ENCODE measurements around the gene RANBP10. TPM values are rescaled to one million over a fixed set of nuclear protein-coding genes. Genes with fewer than 3 reads are reported as not detected.

Gene RANBP10
- total and polyA plus RNA-seq, 7 donors, result 4.2 to 15.5 (median 7.5) TPM

DNA sequence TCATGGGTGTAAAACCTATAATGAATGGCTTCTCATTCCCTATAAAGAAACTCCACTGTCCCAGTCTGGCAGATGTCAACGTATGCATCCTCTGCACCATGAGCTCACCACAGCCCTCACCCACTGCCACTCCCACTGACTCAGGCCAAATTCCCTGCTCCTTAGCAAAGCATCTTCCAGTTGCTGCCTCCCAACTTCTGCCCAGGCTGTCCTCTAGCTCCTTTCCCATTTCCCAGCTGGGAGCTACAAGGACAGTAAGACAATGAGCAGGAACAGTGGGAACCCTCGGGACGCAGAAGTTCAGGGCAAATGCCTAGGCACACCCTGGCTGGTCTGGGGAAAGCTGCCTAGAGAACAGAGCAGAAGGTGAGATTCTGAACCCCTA lies 26.7 kb upstream of the RANBP10 start:
- DNase-seq, result no peak
- peak overlapping the region; percentile 72 to 99 (median 84) for H3K4me3 ChIP-seq
- peaks cover 12 to 43% (median 27%) of the 10 kb centered on the region in 4 donors for H3K36me3 ChIP-seq
- intact Hi-C loops (cut with DNase I), result no loop called here
- peak overlapping the region; percentile 80 to 84 (median 82) for H3K27ac ChIP-seq
- no peaks in the 10 kb centered on the region for H3K27me3 ChIP-seq
- TF ChIP-seq EP300 (IDR thresholded peaks at IDR 0.05), result no peak
- no peak for TF ChIP-seq POLR2AphosphoS5 (IDR thresholded peaks at IDR 0.05)
- no peak for TF ChIP-seq CTCF (IDR thresholded peaks at IDR 0.05)
- TF ChIP-seq POLR2A (IDR thresholded peaks at IDR 0.05), result no peak
- H3K9me3 ChIP-seq, result no peaks in the 10 kb centered on the region
- peaks cover 0 to 19% (median 17%) of the 10 kb centered on the region in 4 donors for H3K4me1 ChIP-seq
- WGBS, 2 donors, result 1 to 7% methylated on average over 3 of the region's 3 CpGs

DNA sequence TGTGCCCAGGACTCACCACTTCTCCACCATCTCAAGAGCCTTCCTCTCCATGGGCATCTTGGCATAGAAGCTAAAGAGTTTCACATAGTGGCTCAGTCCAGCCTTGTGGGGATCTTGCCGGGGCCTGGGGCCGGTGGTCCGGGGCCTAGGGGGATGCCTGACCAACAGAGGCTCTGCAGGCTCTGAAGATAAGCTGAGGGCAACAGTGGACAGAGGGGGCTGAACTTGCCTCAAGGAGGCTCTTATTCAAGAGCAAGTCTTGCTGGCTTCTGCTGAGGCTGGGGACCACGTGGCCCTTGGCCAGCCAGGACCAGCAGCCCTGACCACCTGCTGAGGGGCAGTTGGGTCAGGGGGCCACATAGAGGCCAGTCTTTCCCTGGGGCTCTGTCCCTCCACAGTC lies 22.3 kb upstream of the RANBP10 start:
- intact Hi-C loops (cut with DNase I), result no loop called here
- H3K27me3 ChIP-seq, result no peaks in the 10 kb centered on the region
- 96% methylated on average over 4 of the region's 4 CpGs for WGBS, 2 donors
- H3K36me3 ChIP-seq, result peaks cover 12 to 58% (median 33%) of the 10 kb centered on the region in 4 donors
- H3K4me3 ChIP-seq, result no peak overlapping the region
- peaks cover 0 to 14% (median 11%) of the 10 kb centered on the region in 4 donors for H3K4me1 ChIP-seq
- TF ChIP-seq EP300 (IDR thresholded peaks at IDR 0.05) (no peak), CTCF (IDR thresholded peaks at IDR 0.05) (no peak), POLR2A (IDR thresholded peaks at IDR 0.05) (no peak)
- no peak for DNase-seq
- H3K27ac ChIP-seq, result no peak overlapping the region
- no peaks in the 10 kb centered on the region for H3K9me3 ChIP-seq

GRCh38 chr16:67825906-67826305 lies 19.5 kb upstream of the RANBP10 start:
- peaks cover 12 to 44% (median 30%) of the 10 kb centered on the region in 4 donors for H3K36me3 ChIP-seq
- no peaks in the 10 kb centered on the region for H3K27me3 ChIP-seq
- H3K4me3 ChIP-seq, result no peak overlapping the region
- H3K27ac ChIP-seq, result no peak overlapping the region
- 93 to 95% methylated on average over 14 of the region's 14 CpGs for WGBS, 2 donors
- no peak for DNase-seq
- intact Hi-C loops (cut with DNase I), result no loop called here
- TF ChIP-seq EP300 (IDR thresholded peaks at IDR 0.05), result no peak
- TF ChIP-seq POLR2A (IDR thresholded peaks at IDR 0.05), result no peak
- no peak for TF ChIP-seq CTCF (IDR thresholded peaks at IDR 0.05)
- no peak for TF ChIP-seq POLR2AphosphoS5 (IDR thresholded peaks at IDR 0.05)
- H3K4me1 ChIP-seq, result no peaks in the 10 kb centered on the region
- H3K9me3 ChIP-seq, result no peaks in the 10 kb centered on the region

DNA sequence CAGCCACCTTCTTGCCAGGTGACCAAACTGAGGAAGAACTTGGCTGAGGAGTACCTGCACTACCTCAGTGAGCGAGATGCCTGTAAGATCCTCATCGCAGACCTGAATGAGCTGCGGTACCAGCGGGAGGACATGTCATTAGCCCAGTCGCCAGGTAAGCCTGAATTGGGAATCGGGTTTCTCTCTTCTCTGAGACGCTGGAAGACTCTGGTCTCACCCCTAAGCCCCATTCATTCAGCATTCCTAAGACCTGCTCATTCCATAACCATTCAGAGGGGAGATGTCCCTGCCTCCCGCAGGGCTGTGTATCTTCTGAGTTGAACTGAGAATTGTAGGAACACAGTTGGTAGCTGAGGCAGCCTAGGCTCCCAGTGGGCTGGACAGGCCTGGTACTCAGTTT lies 18.8 kb upstream of the RANBP10 start:
- TF ChIP-seq POLR2A (IDR thresholded peaks at IDR 0.05) (no peak), CTCF (IDR thresholded peaks at IDR 0.05) (no peak), EP300 (IDR thresholded peaks at IDR 0.05) (no peak), POLR2AphosphoS5 (IDR thresholded peaks at IDR 0.05) (no peak)
- Histone ChIP-seq H3K4me3 (no peak overlapping the region), H3K9me3 (no peaks in the 10 kb centered on the region), H3K27ac (no peak overlapping the region), H3K4me1 (no peaks in the 10 kb centered on the region), H3K36me3 (peaks cover 9 to 36% (median 26%) of the 10 kb centered on the region in 4 donors), H3K27me3 (no peaks in the 10 kb centered on the region)
- DNase-seq, result no peak
- WGBS, 2 donors, result 89 to 91% methylated on average over 8 of the region's 8 CpGs
- intact Hi-C loops (cut with DNase I), result no loop called here

DNA sequence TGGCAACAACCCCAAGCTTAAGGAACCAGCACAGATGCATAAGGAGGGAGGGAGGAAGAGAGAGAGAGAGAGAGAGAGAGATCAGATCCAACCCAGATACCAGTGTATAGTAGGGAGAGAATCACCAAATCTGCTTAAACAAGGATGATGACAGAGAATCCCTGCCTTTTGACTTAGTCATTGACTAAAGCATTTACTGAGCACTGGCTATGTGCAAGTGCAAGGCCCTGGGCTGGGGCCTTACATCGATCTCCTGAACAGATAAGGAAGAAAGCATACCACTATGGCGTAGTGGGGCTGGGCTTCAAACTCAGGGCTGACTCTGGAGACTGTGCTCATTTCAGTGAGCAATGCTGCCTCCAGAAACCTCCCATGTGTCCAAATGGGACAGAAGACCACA lies 16.2 kb upstream of the RANBP10 start:
- Histone ChIP-seq H3K4me1 (no peaks in the 10 kb centered on the region), H3K36me3 (peaks cover 0 to 10% (median 3%) of the 10 kb centered on the region in 4 donors), H3K27ac (no peak overlapping the region), H3K27me3 (no peaks in the 10 kb centered on the region), H3K9me3 (no peaks in the 10 kb centered on the region), H3K4me3 (no peak overlapping the region)
- 95 to 97% methylated on average over 2 of the region's 2 CpGs for WGBS, 2 donors
- DNase-seq, result no peak
- intact Hi-C loops (cut with DNase I), result no loop called here
- TF ChIP-seq EP300 (IDR thresholded peaks at IDR 0.05) (no peak), POLR2AphosphoS5 (IDR thresholded peaks at IDR 0.05) (no peak), POLR2A (IDR thresholded peaks at IDR 0.05) (no peak), CTCF (IDR thresholded peaks at IDR 0.05) (no peak)
